GM21390 (cell line): ENCODE results near the gene UFSP1.

Experiments
- ATAC-seq: cut with Tn5 transposase; IDR thresholded peaks from one replicate; pipeline ENCODE4 v1.9.1; 2021; ENCODE audit not compliant: unreplicated experiment

The UFSP1 gene

DNA sequence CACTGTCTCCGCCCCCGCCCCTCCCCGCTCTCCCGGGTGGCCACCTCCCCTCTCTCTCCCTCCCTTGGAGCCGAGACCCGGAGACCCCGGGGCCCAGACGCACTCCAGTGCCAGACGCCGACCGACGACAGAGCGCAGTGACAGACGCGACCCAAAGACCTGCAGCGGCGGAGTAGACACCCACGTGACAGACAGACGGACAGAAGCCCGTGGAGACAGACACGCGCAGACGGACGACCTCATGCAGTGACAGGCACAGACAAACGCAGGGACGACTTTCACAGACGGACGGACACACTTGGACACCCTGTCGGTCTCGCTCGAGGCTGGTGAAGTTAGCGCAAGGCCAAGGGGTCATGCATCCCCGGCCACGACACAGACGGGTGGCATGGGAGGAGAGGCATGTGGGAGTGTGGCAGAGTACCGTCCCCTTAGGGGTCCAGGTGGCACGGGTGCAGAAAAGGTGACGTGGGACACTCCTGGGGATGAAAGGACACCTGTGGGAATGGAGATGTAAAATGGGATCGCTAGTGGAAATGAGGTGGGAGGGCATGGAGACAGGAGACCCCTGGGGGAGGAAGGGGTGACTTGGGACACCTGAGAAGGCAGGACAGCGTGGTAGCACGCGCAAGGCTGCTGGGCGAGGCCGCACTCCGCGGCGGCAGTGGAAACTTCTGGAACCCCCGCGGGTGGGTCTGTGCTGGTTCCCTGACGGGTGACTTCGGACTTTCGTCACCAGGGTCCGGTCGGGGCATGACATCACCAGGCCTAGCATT lies 6.6 kb upstream of the UFSP1 start:
- no peak for ATAC-seq

DNA sequence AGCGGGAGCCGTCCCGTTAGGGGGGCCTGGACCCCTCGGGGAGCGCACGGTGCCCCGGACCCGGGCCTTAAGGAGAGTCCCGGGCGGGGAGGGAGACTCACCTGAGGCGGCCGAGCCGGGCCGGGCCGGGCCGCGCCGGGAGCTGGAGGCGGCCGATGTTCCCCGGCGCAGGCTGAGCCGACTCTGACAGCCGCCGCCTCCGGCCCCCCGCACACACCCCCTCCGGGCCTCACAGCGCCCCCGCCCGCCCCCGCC lies 6.1 kb upstream of the UFSP1 start, which contains the start of gene ACHE:
ACHE (minus strand) TSS at position 188 of the 255 bp plus-strand sequence. CDS start 1,656 bp downstream, outside the sequence.
- no peak for ATAC-seq

DNA sequence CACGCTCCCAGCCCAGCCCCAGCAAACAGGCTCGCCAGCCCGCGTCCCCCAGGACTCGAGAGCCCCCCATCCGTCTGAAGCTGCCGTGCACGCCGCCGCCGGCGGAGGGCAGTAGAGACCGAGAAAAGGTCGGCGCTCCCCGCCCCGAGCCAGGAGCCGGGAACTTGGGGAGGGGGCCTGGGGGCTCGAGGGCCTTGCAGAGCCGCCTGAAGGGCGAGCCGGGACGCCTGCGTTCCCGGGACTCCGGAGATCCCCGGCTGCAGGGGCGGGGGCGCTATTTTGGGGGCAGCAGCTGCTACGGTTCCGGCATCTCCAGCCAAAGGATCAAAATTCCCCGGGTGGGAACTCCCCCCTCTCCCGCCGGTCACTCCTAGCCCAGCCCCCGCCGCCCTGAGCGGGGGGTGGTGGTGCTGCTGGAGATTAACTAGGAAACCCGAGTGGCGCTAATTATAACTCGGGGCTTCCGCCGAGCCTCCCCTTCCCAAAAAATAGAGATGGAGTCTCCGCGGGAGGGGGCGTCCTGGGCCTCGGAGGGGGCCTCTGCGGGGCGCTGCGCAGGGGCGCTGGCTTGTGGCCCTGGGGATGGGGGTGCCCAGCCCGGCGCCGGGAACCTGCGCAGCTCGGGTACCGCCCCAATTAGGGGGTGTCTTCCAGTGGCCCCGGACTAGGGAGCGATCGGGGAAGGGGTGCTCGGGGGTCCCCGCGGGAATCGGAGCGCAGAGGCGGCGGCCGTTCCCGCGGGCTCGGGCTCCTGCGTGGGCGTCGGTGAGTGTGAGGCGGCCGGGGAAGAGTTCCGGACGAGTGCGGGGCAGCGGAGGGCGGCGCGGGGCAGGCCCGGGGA lies 5.6 kb upstream of the UFSP1 start:
- ATAC-seq: no peak

DNA sequence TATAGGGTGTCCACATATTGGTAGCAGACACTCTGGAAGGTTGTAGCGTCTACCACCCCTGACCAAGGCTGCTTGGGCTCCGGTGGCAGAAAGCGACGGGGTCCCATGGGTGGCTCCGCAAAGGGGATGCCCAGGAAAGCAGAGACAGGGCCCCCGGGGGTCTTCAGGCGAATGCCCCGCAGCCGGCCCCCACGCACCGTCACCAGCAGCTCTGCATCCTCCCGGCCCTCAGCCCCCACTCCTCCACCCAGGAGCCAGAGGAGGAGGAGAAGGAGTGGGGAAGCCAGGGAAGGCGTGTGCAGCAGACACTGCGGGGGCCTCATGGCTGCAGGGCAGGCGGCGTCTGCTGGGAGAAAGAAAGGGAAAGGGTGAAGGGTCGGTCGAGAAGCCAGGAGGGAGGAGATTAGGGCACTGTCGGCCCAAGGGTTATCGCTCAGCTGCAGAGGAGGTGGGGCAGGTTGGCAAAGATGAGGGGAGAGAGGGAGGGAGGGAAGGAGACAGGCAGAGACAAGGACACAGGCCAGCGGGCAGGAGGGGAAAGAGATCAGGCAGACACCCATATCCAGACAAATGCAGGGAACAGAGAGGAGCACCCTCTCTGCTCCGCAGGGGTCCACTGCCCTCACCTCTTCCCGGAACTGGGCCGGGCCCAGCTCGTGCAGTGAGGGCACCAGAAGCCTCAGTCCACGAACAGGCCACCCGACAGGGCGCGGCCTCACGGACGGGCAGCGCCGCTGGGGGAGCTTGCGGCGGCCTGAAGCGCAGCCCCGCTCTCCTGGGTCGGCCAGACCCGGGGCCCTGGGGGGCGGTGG lies 4.6 kb upstream of the UFSP1 start:
- ATAC-seq: no peak

DNA sequence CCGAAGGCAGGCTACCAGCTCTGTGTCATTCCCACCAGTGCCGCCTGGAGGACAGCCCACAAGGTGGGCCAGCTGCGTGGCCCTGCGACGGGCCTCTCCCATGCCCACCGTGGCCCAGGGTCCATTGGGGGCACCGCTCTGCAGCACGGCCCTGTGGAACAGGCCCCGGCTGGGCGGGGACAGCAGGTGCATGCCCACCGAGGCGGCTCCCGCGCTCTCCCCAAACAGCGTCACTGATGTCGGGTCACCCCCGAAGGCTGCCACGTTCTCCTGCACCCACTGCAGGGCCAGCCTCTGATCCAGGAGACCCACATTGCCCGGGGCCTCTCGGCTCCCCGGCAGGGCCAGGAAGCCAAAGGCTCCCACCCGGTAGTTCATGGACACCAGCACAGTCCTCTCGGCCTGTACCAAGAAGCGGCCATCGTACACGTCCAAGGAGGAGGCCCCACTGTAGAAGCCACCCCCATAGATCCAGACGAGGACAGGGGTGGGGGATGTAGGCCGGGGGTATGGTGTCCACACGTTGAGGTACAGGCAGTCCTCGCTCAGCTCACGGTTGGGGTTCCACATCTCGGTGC lies 3.9 kb upstream of the UFSP1 start:
- no peak for ATAC-seq

DNA sequence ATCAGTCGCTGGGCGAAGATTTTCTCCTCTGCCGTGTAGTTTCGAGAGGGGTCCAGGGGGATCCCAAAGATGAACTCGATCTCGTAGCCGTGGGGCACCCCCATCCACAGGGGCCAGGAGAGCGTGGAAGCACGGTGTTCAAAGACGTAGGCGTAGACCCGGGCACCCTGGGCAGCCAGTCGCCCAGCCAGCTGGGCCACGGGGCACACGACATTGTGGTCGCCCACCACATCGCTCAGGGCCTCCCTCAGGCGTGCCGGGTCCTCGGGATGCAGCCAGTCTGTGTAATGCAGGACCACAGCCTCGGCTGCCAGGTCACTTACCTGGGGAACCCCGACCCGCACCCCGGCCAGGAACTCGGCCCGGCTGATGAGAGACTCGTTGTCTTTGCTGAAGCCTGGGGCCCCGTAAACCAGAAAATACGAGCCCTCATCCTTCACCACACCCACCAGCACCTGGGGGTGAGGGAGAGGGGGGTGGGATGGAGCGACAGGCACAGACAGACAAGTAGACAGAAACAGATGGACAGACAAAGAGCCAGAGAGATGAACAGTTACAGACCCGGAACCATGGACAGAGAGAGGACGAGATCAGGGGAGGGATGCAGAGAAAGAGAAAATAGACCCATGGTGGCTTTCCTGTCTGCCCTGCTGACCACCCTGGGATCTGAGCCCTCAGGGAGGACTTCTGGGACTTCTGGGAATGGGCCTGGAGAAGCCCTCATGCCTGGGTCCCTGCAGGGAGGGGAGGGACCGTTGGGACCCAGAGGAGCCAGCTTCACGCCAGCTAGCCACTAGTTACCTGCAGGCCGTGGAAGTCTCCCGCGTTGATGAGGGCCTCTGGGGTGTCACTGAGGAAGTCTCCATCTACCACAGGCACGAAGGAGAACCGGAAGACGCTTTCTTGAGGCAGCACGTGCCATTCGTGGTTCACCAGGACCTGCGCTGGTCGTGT lies 3.1 kb upstream of the UFSP1 start:
- ATAC-seq: no peak

DNA sequence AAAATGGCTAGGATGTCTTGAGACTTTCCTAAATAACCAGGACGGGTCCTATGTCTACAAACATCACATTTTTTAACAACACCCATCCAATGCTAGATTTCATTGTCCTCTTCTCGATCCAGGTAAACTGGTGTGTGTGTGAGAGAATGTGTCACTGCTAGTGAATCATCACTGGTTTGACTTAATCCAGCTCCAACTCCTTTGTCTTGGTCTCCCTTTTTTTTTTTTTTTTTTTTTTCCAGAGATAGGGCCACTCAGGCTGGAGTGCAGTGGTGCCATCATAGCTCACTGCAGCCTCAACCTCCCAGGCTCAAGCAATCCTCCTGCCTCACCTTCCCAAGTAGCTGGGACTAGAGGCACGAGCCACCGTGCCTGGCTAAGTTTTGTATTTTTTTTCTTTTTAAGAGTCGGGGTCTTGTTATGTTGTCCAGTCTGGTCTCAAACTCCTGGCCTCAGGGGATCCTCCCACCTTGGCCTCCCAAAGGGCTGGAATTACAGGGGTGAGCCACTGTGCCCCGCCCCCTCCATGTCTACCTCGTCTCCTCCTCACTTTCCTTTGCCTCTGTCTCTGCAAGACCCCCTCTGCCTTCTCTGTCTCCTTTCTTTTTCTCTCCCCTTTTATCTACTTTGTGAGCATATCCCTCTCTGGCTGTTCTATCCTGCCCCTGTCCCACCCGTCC lies 2.2 kb upstream of the UFSP1 start:
- ATAC-seq: no peak

DNA sequence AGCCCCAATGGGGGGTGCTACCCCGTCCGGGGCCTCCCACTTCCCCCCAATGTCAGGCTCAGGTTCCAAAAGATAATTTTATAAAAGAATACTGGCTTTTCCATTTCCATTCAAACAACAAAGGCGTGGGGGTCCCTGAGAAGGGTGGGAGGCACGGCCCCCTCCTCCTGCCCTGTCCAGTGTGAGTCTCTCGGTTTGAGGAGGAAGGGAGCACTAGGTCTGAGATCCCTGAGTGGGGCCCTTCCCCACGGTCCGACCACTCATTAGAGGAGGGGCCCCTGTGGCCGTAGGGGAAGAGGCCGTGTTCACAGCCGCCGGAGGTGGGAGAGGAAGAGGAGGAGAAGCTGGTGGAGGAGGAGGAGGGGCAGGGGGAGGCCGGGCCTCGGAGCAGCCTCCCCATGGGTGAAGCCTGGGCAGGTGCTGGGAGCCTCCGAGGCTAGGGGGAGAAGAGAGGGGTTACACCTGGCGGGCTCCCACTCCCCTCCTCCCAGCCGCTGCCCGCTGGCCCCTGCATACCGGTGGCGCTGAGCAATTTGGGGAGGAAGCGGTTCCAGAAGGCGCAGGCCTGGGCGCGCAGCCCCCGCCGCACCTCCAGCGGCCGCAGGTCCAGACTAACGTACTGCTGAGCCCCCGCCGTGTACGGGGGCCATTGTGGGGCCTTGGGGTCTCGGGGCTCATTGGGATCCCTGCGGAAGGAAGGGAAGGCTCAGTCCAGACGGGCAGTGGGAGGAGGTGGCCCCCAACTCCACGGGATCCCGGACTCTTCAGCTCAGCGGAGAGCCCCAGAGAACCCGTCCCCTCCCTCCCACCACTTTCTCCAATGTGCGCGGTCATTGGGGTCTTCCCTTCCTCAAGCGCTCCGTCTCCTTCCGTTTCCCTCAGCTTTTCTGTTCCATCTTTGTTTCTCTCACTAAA lies 1.4 kb upstream of the UFSP1 start:
- no peak for ATAC-seq

DNA sequence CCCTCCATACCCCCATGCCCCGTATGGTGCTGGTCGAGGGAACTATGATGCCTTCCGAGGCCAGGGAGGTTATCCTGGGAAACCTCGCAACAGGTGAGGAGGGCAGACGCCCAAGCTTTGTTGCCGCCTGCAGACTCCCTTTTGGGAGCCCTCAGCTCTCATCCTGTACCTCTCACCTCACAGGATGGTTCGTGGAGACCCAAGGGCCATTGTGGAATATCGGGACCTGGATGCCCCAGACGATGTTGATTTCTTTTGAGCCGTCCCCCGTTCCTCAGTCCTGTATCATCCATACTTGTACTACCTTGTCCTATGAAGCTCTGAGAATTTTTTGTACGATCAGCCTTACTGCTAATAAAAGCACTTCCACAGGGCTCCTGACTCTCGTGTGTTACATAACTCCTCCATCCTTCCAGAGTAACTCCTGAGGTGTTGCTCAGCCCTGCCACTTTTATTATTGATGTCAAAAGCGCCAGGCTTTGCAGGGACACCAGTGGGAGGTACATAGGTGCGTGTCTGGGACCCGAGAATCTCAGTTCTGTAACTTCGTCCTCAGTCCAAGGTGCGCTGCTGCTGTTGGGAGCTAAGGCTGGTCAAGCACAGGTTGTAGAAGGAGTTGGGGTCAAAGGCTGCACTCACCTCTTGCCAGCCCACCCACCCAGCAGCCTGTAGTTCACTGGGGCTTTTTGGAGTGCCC lies 1.1 kb downstream of the UFSP1 start:
- ATAC-seq: no peak

DNA sequence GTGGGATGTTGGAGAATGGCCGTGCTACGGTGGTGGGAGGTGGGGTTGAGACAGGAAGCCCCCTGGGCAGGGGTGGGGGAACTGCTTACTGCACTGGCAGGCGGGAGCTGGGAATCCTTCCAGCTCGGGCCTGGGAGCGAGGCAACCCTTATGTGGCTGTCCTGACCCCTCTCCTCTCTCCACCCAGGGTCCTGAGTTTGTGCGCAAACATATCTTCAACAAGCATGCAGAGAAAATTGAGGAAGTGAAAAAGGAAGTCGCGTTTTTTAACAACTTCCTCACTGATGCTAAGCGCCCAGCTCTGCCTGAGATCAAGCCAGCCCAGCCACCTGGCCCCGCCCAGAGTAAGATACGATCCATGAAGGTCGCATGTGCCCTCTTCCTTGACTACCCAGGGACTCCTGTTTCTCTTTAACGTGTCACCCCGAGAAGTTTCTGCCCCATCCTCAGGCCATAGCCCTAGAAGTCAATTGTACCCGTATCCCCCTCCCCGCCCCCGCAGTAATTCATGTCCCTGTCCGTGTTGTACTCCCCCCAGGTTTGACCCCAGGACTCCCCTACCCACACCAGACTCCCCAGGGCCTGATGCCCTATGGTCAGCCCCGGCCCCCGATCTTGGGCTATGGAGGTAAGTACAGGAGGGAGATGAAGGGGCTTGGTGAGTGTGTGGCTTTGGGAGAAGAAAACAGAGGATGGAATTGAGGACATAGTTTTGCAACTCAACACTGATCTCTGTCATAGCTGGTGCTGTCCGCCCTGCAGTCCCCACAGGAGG lies 1.8 kb downstream of the UFSP1 start:
- ATAC-seq: peak; percentile 40

DNA sequence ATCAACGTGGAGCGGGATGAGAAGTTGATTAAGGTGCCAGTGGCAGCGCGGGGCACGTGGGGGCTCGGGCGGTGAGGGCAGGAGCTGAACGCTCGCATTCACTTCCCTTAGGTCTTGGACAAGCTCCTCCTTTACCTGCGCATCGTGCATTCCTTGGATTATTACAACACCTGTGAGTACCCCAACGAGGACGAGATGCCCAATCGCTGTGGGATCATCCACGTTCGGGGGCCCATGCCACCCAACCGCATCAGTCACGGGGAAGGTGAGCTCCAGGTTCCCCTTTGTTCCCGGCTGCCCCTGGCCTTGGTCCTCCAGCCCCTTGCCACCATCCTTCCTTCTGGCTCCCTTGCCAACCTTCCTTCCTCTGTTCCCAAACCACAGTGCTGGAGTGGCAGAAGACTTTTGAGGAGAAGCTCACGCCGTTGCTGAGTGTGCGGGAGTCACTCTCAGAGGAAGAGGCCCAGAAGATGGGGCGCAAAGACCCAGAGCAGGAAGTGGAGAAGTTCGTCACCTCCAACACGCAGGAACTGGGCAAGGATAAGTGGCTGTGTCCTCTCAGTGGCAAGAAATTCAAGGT lies 2.5 kb downstream of the UFSP1 start:
- ATAC-seq: no peak

DNA sequence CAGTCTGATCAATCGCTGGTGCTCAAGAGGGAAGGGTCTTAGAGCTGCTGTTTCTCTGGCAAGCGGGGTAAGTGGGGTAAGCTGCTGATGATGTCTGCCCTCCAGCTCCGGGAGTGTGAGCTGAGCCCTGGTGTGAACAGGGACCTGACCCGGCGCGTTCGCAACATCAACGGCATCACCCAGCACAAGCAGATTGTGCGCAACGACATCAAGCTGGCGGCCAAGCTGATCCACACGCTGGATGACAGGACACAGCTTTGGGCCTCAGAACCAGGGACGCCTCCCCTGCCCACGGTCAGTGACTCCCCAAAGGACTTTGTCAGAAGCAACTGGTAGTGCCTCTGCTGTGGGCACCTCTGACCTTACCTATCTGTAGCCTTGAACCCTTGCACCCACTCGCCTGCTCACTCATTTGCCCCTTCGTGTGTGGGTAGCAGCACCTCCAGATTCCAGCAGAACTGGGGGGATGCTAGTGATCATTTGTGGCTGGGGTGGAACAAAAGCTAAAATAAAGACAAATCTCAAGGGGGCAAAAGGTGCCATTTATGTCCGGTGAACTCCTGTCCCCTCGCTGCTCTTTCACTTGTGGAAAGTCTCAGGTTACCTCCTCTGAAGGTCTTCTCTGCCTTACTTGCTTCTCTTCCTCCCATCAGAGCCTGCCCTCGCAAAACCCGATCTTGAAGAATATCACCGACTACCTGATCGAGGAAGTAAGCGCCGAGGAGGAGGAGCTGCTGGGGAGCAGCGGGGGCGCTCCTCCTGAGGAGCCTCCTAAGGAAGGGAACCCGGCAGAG lies 3.2 kb downstream of the UFSP1 start:
- no peak for ATAC-seq

DNA sequence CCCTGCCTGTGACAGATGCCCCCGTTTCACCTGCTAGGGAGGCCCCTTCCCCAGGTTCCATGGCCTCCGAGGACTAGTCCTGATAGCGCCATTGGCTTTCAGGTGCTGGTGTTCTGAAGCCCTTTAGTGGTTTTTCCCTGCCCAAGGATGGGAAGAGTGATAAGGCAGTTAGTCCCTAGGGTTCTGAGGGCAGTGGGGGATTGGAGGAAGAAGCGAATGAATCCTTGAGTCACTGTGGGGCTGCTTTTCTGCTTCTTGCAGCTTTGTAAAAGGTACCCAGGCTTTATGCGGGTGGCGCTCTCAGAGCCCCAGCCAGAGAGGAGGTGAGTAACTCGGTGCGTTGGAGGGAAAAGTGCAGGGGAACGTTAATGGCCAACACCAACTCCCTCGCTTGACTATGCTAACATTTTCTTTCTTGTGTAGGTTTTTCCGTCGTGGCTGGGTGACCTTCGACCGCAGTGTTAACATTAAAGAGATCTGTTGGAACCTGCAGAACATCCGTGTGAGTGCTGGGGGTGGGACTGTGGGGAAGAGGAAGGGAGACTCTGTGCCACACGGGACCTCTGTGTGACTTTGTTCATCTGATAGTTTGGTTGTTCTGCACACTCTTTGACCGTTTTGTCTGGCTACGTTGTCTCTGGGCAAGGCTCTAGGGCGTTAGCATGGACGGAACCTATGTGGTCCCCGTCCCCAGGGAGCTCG lies 3.9 kb downstream of the UFSP1 start:
- ATAC-seq: no peak

DNA sequence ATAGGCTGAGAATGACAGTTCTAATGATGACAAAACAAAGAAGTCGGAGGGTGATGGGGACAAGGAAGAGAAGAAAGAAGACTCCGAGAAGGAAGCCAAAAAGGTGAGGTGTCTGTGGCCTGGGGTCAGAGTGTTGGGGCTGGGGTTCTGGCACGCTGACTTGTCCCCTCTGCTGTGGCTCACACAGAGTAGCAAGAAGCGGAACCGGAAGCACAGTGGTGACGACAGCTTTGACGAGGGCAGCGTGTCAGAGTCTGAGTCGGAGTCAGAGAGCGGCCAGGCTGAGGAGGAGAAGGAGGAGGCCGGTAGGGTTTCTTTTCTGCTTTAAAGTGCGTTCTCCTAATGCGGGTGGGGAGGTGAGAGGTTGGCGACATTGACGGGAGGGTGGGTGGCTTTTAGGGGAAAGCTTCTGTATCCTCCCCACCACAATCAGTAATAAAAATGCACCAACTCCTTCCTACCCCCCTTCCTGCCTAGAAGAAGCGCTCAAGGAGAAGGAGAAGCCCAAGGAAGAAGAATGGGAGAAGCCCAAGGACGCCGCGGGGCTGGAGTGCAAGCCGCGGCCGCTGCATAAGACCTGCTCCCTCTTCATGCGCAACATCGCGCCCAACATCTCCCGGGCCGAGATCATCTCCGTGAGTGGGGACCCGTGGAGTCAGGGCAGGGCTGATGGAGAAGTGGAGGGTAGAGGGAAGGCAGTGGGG lies 4.6 kb downstream of the UFSP1 start:
- ATAC-seq: no peak
